Activated T-cell treated with anti-CD3 and anti-CD28 coated beads, Interleukin-2, amount 50 U/mL, for 4 hours (primary cell): ENCODE results near the gene RPA1. TPM values are rescaled to one million over a fixed set of nuclear protein-coding genes. Genes with fewer than 3 reads are reported as not detected.
A peak's percentile ranks its signal among the peaks of the same experiment; 100 is the strongest.
"Not testable (repeated sequence)": the region's sequence is repeated elsewhere in the genome, so short reads cannot be mapped to it uniquely, and the experiment has no call there.

Experiments used
- ATAC-seq, 2 donors: fragments of 200-7000 bp; cut with Tn5 transposase; one replicate each; pipeline ENCODE4 v1.10.0; 2021
- DNase-seq: peaks from one replicate; pipeline ENCODE4 v3.0.0-alpha.2; 2020
- H3K27me3 Mint-ChIP-seq: one replicate; pipeline ENCODE4 v1.8.0; 2021; ENCODE audit warnings: low read depth, mixed read lengths
- H3K36me3 Mint-ChIP-seq: one replicate; pipeline ENCODE4 v1.8.0; 2022; ENCODE audit warnings: mixed read lengths; ENCODE audit not compliant: insufficient read depth
- H3K4me1 Mint-ChIP-seq: one replicate; pipeline ENCODE4 v1.8.0; 2021; ENCODE audit warnings: low read depth, mixed read lengths
- H3K4me3 Mint-ChIP-seq: one replicate; pipeline ENCODE4 v1.8.0; 2021; ENCODE audit warnings: mild to moderate bottlenecking, moderate library complexity, mixed read lengths
- H3K9me3 Mint-ChIP-seq: one replicate; pipeline ENCODE4 v1.8.0; 2021; ENCODE audit warnings: mixed read lengths
- total RNA-seq, 3 donors: library from RNA; stranded (reverse); gene quantifications; one replicate each; pipeline ENCODE4 v1.2.1, GENCODE V29; 2021

The RPA1 gene
- 100 to 1,000 TPM; 138 to 151 (median 141) TPM for total RNA-seq

GRCh38 chr17:1829592-1830257, at the start of gene RPA1, which contains the start of gene SMYD4:
RPA1 (plus strand) TSS chr17:1830005; CDS start chr17:1830094, 89 bp downstream.
SMYD4 (minus strand) TSS chr17:1829902; CDS start chr17:1827994, 1,908 bp downstream.
- Mint-ChIP-seq H3K27me3 (no peaks in the 10 kb centered on the region), H3K4me1 (peaks cover 57% of the 10 kb centered on the region), H3K4me3 (peak within 1 kb of the TSS; percentile 95), H3K36me3 (peaks cover 20% of the 10 kb centered on the region), H3K9me3 (no peaks in the 10 kb centered on the region)
- ATAC-seq (peak; percentile 96), DNase-seq (peak; percentile 77)

DNA sequence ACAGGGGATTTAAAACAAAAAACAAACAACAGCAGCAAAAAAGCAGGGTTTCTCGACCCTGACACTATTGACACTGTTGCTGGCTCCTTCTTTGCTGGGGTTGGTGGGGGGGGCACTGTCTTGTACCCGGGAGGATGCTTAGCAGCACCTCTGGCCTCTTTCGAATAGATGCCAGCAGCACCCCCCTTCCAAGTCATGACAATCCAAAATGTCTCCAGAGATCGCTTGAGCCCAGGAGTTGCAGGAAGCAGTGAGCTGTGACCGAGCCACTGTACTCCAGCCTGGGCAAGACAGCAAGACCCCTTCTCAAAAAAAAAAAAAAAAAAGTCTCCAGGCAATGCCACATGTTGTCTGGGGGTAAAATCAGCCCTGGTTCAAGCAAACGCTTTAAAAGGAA, 47.6 kb upstream of the RPA1 start:
- H3K27me3 Mint-ChIP-seq = no peaks in the 10 kb centered on the region
- peaks cover 5% of the 10 kb centered on the region for H3K4me1 Mint-ChIP-seq
- ATAC-seq = no peak
- H3K9me3 Mint-ChIP-seq = no peaks in the 10 kb centered on the region
- DNase-seq = no peak
- no peak overlapping the region for H3K4me3 Mint-ChIP-seq
- peaks cover 27% of the 10 kb centered on the region for H3K36me3 Mint-ChIP-seq

DNA sequence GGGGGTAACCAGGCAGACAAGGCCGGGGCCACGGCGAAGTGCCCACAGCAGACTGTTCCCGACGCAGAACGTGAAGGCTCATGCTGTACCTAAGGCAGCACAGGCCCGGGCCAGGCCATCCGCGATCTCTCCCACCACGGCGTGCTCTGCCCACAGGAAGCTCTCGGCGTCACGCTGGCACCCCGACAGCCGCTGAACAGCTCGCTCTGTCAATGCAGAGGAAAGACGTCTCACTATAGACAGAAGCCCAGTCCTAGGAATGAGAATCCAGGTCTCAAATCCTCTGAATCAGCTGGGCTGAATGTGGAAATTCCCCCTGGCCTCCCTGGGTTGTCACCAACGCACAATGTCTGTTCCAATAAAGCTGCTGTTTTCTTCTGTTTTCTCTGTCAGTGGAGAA, 46.5 kb upstream of the RPA1 start:
- Mint-ChIP-seq H3K9me3 (no peaks in the 10 kb centered on the region), H3K27me3 (no peaks in the 10 kb centered on the region), H3K4me1 (peaks cover 5% of the 10 kb centered on the region), H3K4me3 (no peak overlapping the region), H3K36me3 (peaks cover 31% of the 10 kb centered on the region)
- no peak for DNase-seq
- ATAC-seq = no peak

DNA sequence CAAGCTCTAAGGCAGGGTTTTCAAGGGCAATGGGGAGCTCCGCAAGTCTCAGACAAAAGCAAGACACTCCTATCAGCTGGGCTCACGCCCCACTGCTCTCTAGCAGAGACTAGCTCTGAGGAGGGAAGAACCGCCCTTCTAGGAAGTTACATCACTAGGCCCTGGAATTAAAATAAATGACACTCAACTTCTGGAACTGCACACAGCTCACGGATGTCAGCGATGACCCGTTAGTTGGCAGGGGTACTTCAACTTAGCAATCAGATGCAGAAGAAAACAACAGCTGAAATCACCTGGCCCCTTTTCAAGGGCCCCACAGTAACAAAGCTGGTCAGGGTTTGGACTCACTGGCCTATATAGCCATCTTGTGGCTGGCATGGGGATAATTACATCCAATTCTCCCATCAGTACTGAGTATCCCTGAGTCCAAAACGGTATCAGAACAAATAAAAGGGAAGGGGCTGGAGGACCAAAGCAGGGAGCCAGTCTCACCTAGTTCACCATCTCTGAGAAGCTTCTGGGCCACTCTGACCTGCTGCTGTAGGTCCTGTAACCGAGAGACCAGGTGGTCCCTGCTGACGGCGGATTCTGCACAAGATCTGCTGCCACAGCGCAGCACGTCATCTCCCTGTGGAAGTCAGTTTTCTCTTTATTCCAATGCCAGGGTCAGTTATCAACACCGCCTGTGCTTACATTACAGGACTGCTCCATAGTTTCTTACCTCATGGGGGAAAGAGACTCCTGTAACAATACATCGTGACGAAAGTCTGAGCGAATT, 45.8 kb upstream of the RPA1 start:
- H3K36me3 Mint-ChIP-seq = peaks cover 31% of the 10 kb centered on the region
- H3K27me3 Mint-ChIP-seq = no peaks in the 10 kb centered on the region
- no peak for ATAC-seq
- no peak for DNase-seq
- peaks cover 5% of the 10 kb centered on the region for H3K4me1 Mint-ChIP-seq
- H3K9me3 Mint-ChIP-seq = no peaks in the 10 kb centered on the region
- H3K4me3 Mint-ChIP-seq = no peak overlapping the region

- ATAC-seq = no peak
- peaks cover 5% of the 10 kb centered on the region for H3K4me1 Mint-ChIP-seq
- H3K27me3 Mint-ChIP-seq = no peaks in the 10 kb centered on the region
- H3K36me3 Mint-ChIP-seq = peaks cover 31% of the 10 kb centered on the region
- no peaks in the 10 kb centered on the region for H3K9me3 Mint-ChIP-seq
- H3K4me3 Mint-ChIP-seq = no peak overlapping the region
- DNase-seq = no peak
These were observed 43.9 kb upstream of the RPA1 start for GRCh38 chr17:1785930-1786329.

GRCh38 chr17:1786708-1787107, 43.1 kb upstream of the RPA1 start:
- Mint-ChIP-seq H3K27me3 (no peaks in the 10 kb centered on the region), H3K4me3 (no peak overlapping the region), H3K9me3 (no peaks in the 10 kb centered on the region), H3K4me1 (peaks cover 5% of the 10 kb centered on the region), H3K36me3 (peaks cover 31% of the 10 kb centered on the region)
- DNase-seq (no peak), ATAC-seq (no peak)

GRCh38 chr17:1787301-1787902, 42.4 kb upstream of the RPA1 start:
- Mint-ChIP-seq H3K36me3 (peaks cover 26% of the 10 kb centered on the region), H3K27me3 (no peaks in the 10 kb centered on the region), H3K4me3 (no peak overlapping the region), H3K9me3 (no peaks in the 10 kb centered on the region), H3K4me1 (peaks cover 5% of the 10 kb centered on the region)
- ATAC-seq (no peak), DNase-seq (no peak)

- ATAC-seq = no peak
- H3K4me1 Mint-ChIP-seq = no peaks in the 10 kb centered on the region
- no peak for DNase-seq
- no peaks in the 10 kb centered on the region for H3K27me3 Mint-ChIP-seq
- H3K4me3 Mint-ChIP-seq = no peak overlapping the region
- H3K36me3 Mint-ChIP-seq = peaks cover 13% of the 10 kb centered on the region
- H3K9me3 Mint-ChIP-seq = no peaks in the 10 kb centered on the region
These were observed 39.9 kb upstream of the RPA1 start for GRCh38 chr17:1789936-1790335.

DNA sequence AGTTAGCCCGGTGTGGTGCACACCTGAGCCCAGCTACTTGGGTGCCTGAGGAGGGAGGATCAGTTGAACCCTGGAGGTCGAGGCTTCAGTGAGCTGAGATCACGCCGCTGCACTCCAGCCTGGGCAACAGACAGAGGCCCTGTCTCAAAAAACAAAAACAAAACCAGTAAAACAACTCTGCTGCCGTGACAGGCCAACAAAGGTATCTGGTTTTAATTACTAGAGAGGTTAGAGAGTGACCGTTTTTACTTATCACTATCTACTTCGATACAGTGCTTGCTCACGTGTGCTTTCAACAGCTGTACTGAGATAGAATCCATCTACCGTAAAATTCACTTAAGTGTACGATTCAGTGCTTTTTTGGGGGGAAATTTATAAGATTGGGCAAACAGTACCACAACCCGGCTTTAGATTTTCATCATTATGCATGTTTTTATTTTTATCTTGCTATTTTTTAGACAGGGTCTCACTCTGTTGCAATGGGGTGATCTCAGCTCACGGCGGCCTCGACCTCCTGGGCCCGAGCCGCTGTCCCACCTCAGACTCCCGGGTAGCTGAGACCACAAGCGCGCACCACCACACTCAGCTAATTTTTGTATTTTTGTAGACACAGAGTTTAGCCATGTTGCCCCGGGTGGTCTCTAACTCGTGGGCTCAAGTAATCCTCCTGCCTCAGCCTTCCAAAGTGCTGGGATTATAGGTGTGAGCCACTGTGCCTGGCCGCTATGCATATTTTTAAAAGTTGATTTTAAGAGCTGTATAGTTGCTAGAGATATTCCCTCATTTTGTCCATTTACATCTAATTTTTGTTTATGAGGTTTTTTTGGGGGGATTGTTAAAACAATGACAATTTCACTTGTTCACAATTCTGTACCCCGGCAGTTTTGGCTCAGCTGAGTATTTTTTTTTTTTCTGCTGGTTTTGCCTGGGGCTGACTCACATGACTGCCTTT, 37.0 kb upstream of the RPA1 start:
- DNase-seq = no peak
- H3K4me1 Mint-ChIP-seq = peaks cover 2% of the 10 kb centered on the region
- no peaks in the 10 kb centered on the region for H3K9me3 Mint-ChIP-seq
- H3K27me3 Mint-ChIP-seq = no peaks in the 10 kb centered on the region
- H3K4me3 Mint-ChIP-seq = no peak overlapping the region
- no peak for ATAC-seq
- H3K36me3 Mint-ChIP-seq = peaks cover 8% of the 10 kb centered on the region

DNA sequence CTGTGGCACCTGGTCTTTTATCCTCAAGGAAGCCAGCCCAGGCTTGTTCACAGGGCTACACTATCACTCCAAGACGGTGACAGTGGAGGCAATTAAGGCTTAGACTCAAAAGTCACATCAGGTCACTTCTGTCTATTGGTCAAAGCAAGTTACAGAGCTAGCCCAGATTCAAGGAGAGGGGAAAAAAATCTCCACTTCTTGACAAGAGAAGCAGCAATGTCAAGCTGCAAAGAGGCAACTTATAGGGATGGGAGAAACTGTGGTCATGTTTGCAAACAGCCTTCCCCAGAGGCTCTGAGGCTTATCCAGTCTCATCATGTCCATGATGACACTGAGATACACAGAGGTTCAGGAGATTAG, 36.4 kb upstream of the RPA1 start:
- Mint-ChIP-seq H3K27me3 (no peaks in the 10 kb centered on the region), H3K9me3 (no peaks in the 10 kb centered on the region), H3K4me1 (peaks cover 2% of the 10 kb centered on the region), H3K4me3 (no peak overlapping the region), H3K36me3 (peaks cover 8% of the 10 kb centered on the region)
- ATAC-seq (no peak), DNase-seq (no peak)

GRCh38 chr17:1796800-1797199, 33.0 kb upstream of the RPA1 start:
- Mint-ChIP-seq H3K9me3 (no peaks in the 10 kb centered on the region), H3K36me3 (peaks cover 18% of the 10 kb centered on the region), H3K4me3 (no peak overlapping the region), H3K27me3 (no peaks in the 10 kb centered on the region), H3K4me1 (peaks cover 2% of the 10 kb centered on the region)
- DNase-seq (no peak), ATAC-seq (no peak)

DNA sequence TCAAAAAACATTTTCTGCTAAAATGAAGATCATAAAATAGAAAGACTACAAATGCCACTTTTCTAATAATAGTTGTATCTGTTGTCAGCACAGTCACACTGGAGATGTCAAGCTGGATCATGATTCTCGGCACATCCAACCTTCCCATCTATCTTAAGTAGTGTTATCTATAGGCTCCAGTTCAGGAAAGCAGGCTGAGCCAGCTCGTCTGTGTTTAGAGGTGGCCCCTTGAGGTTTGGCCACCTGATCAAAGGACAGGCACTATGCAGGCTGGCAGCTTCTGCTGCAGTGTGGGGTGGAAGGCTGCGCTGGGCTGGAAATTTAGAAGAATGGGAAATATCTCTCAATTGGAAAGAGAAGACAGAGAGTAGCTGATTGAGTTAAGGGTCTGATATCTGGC, 32.5 kb upstream of the RPA1 start:
- H3K36me3 Mint-ChIP-seq = peaks cover 18% of the 10 kb centered on the region
- peaks cover 2% of the 10 kb centered on the region for H3K4me1 Mint-ChIP-seq
- no peak overlapping the region for H3K4me3 Mint-ChIP-seq
- H3K27me3 Mint-ChIP-seq = no peaks in the 10 kb centered on the region
- ATAC-seq = no peak
- DNase-seq = no peak
- H3K9me3 Mint-ChIP-seq = no peaks in the 10 kb centered on the region

- not testable (repeated sequence) for DNase-seq, H3K9me3 Mint-ChIP-seq, H3K4me3 Mint-ChIP-seq, H3K4me1 Mint-ChIP-seq, H3K27me3 Mint-ChIP-seq, ATAC-seq
- H3K36me3 Mint-ChIP-seq = peaks cover 18% of the 10 kb centered on the region
These were observed 32.0 kb upstream of the RPA1 start for GRCh38 chr17:1797846-1798245.

GRCh38 chr17:1800240-1800639, 29.6 kb upstream of the RPA1 start:
- no peak overlapping the region for H3K4me3 Mint-ChIP-seq
- DNase-seq (no peak), ATAC-seq (no peak)
- peaks cover 2% of the 10 kb centered on the region for H3K4me1 Mint-ChIP-seq
- H3K9me3 Mint-ChIP-seq = no peaks in the 10 kb centered on the region
- H3K27me3 Mint-ChIP-seq = no peaks in the 10 kb centered on the region
- peaks cover 26% of the 10 kb centered on the region for H3K36me3 Mint-ChIP-seq
